NCI-H2107 treated with DMSO at 0.1 percent for 48 hours (cell line): Measurements from ENCODE around the gene SEC16A.

Source experiments
- DNase-seq: peaks from one replicate; lab custom pipeline; 2025; ENCODE audit not compliant: unreplicated experiment; lab: John Stamatoyannopoulos, UW

The SEC16A gene

DNA sequence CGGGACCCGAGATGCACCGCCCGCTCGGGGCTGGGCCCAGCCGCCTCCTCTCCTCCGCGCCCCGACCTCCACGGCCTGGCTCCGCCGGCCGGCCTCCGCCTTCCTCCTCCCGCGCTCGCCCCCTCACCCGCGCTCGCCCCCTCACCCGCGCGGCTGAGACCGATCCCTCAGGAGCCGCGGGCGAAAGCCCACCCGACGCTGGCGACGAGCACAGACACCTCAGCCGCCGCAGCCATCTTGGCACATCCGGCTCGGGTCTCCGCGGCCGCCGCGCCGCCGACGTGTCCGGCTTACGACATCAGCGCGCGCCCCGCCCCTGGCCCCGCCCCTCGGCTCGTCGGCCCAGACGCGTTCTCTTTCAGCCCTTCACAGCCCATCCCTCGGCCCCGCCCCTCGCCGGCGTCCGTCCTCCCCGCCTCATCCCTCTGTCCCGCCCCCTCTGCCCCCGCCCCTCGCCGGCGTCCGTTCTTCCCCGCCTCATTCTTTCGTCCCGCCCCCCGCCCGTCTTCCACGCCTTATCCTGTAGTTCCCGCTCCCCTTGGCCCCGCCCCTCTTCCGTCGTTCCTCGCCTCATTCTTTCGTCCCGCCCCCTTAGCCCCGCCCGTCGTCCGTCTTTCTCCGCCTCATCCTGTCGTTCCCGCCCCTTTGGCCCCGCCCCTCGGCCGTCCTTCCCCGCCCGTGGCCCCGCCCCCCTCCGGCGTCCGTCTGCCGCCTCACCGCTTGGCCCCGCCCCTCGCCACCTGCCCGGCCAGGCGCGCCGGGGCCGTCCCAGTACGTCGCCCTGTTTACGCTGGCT lies at the start of gene SEC16A:
Gene SEC16A (minus strand): TSS at position 248 of the 796 bp plus-strand sequence. CDS start 5,425 bp downstream, outside the sequence.
- peak; percentile 99 for DNase-seq

- no peak for DNase-seq
These were observed 49.3 kb upstream of the SEC16A start for GRCh38 chr9:136531904-136532798.

- DNase-seq = no peak
These were observed 48.5 kb upstream of the SEC16A start for GRCh38 chr9:136531186-136531903.

DNA sequence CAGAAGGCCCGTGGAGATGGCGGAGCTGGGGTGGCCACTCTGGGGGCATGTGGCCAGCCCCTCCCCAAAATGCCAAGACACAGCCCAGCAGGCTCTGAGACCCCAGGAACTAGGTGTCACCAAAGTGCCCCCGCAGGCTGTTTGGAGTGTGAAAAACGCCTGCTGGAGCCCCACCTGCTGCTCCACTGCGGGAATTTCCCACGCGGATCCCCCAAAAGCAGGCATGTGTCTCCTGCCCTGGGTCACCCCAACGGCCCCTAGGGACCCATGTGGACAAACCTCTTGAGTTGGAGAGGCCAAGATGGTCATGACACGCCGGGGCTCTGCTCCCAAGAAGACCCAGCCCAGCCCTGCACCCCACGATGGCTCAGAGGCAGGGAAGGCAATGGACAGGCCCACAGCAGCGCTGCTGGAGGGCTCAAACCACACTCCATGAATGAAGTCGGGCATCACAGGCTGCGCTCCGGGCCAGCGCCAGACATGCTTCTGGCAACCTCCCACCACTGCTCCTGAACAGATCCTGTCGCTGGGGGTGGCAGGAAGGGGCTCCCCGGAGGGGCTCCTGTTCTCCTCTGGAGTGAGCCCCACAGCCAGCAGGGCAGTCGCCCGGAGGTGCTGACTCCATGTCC lies 47.7 kb upstream of the SEC16A start:
- DNase-seq = no peak

DNA sequence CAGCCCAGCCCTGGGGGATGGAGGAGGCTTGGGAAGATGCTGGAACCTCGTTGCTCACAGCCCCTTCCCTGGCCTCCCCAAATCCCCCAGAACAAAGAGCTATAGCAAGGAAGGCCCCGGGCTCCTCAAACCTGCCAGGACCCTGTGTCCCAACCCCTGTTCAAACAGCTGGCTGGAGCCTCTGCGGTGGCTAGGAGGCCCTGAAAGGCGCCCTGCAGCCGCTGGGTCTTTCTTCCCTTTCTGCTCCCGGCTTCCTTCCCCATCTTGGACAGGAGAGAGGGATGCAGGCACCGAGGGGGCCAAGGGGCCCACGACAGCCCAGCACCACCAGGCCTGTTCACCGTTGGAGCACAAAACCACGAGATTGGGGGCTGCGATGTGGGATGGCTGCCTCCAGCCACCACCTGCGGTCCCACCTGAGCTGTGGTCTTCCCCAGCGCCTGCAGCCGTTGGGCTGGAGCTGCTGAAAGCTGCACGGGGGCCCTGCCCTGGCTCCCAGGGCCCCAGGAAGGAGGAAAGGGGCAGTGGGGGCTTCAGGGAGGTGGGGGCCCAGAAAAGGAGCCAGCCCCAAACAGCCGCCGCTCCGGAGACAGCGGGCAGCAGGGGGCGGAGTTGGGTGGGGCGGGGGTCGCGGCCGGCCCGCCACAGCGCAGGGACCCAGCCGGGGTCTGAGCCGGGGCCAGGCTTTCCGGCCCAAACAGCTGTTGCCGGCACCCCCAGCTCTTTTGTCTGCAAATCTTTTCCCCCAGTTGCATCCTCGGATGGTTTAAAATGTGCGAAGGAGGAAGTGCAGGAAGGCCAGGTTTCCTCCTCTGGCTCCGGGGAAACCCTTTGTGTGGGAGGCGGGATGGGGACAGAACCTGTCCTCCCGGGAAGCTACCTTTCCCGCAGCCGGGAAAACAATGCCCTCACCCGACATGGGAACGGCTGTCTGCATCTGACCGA lies 46.9 kb upstream of the SEC16A start:
- no peak for DNase-seq

DNA sequence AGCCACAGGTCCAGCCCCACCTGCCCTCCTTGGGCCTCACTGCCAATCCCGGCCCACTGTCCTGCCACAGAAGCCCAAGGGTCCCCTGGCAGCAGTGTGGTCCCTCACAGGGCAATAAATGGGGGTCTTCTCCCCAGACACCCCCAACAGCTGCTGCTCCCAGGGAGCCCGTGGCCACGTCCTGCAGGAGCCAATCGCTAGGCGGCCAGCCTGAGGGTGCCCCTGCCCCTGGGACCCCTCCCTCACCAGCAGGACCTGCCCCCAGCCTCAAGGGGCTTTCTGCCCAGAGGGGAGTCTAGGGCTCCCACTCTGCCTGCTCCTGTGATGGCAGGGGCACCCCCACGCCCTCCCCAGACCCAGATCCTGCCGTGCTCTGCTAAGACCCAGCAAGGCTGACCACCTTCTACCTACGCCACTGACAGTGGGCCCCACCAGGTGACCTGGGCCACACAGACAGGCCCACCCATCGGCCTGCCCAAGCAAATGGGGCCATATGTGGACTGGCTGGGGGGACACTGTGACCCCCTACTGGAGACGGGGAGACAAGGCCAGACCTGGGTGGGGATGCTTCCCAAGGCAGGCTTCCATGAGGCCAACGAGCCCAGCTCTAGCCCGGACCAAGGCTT lies 46.0 kb upstream of the SEC16A start:
- no peak for DNase-seq

GRCh38 chr9:136527721-136528710 lies 45.2 kb upstream of the SEC16A start:
- DNase-seq = peak; percentile 86

- no peak for DNase-seq
These were observed 44.3 kb upstream of the SEC16A start for GRCh38 chr9:136527131-136527530.

DNA sequence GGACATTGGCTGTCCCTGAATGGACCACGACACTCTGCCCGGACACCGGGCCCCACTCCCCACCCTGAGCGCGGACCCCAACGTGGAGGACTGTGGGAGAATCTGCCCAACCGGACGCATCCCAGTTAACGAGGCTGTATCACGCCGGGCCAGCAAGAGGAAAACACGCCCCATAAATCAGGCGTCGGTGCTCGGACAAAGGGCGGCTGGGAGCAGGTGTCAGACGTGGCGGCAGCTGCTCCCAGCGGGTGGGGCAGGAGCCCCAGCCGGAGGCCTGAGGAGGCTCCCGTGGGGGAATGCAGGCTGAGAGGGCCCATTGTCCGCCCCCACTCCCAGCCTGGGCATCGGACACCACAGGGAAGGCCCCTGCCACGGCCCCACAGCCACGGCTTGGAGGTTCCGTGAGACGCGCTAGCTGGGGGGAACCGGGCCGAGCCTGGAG lies 43.8 kb upstream of the SEC16A start:
- DNase-seq = peak; percentile 35

- DNase-seq = no peak
These were observed 43.1 kb upstream of the SEC16A start for GRCh38 chr9:136525841-136526499.

GRCh38 chr9:136525207-136525606 lies 42.4 kb upstream of the SEC16A start:
- no peak for DNase-seq

- no peak for DNase-seq
These were observed 39.7 kb upstream of the SEC16A start for GRCh38 chr9:136522314-136523237.

DNA sequence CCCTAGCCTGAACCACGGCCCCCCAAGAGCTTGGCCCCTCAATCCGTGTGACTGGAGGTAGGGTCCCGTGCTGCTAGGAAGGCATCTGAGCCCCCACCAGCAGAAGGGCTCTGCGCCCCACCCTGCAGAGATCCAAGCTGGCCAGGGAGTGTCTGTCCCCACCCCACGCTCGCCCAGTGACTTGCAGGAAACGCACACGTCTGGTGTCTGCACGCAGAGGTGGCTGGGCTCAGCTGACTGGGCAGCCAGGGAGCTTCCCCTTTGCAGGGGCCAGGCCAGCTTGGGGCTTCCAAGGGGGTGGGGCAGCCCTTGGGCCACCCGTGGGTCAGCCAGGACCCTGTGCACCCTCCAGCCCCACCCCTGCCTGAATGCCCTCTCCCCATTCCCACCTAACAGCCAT lies 38.7 kb upstream of the SEC16A start:
- DNase-seq = no peak

GRCh38 chr9:136520053-136520540 lies 37.3 kb upstream of the SEC16A start:
- no peak for DNase-seq

DNA sequence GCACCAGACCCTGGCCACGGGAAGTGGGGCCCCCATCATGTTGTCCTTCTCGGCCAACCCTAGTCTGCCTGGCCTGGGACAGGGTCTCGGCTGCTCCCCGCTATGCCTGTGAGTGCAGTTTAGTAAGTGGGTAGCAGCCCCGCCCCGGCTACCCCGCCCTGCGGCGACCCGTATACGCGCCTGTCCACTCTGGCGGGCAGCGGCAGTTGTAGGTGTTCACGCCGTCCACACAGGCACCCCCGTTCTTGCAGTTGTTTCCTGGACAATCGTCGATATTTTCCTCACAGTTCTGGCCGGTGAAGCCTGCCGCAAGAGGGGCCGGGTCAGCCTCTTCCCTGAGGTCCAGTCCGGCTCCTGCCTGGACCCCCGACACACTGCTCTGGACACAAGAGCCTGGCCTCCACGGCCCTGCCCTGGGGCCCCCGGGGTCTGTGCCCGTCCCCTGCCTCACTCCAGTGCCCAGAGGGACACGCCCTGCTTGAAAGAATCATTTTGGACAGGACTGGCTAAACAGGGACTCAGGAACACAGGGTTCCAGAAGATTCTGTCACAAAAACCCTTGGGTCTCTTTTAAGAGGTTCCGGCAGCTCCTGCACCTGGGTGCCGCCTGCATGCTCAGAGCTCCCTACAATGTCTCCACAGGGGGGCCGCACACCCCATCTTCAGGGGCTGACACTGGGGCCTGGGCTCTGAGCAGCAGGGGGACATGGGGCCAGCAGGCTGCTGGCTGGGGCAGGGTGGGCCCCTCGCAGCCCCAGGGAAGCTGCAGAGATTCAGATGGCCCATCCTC lies 36.6 kb upstream of the SEC16A start:
- DNase-seq = no peak

- no peak for DNase-seq
These were observed 35.8 kb upstream of the SEC16A start for GRCh38 chr9:136518623-136519022.
